Endothelial cell of umbilical vein (primary cell): ENCODE measurements around the gene FREM1. TPM values are rescaled to one million over a fixed set of nuclear protein-coding genes. Genes with fewer than 3 reads are reported as not detected.

Experiments
- BruUV-seq: library from RNA; stranded (reverse); fragments of 400-500 nt; replicated peaks from 2 replicates; lab custom pipeline; 2021; lab: Mats Ljungman, UMichigan
- CTCF ChIA-PET: fragments of 300-600, 350-600 bp; sonication (Branson Sonifier 250); formaldehyde crosslinking; loops from one replicate; lab custom pipeline; 2021; ENCODE audit warnings: antibody characterized with exemption, inconsistent platforms; lab: Charles Lee
- POLR2A ChIA-PET: fragments of 300-600, 350-600 bp; sonication (Branson Sonifier 250); formaldehyde crosslinking; loops from one replicate; lab custom pipeline; 2021; ENCODE audit warnings: antibody characterized with exemption, inconsistent platforms; lab: Charles Lee
- DNase-seq: peaks from one replicate; pipeline ENCODE4 v3.0.0-alpha.2; 2011; ENCODE audit warnings: low read depth, low spot score
- FAIRE-seq: peaks from 2 replicates; lab custom pipeline; 2011; peaks lifted over from hg19 to GRCh38; lab: Jason Lieb, UNC
- H2AFZ ChIP-seq: 2 replicates; pipeline ENCODE4 v1.6.0; 2012; ENCODE audit warnings: low read depth, low read length, control low read depth, inconsistent platforms
- H3K27ac ChIP-seq: 2 replicates; pipeline ENCODE4 v1.5.1; 2011; ENCODE audit warnings: low read depth, mild to moderate bottlenecking, control low read depth, low read length, moderate library complexity; ENCODE audit not compliant: insufficient read depth
- H3K27me3 ChIP-seq, 2 experiments: 2 replicates each; pipeline versions ENCODE4 v1.6.0 to v1.6.1; 2011; ENCODE audit warnings: low read length in 2 of 2, mixed read lengths in 1 of 2; ENCODE audit not compliant: control insufficient read depth in 2 of 2, insufficient read depth in 2 of 2
- H3K36me3 ChIP-seq, 2 experiments: 2 replicates in 1 of 2; 3 replicates in 1 of 2; pipeline ENCODE4 v1.5.1; 2011; ENCODE audit warnings: low read length in 2 of 2, mild to moderate bottlenecking in 1 of 2, moderate library complexity in 1 of 2; ENCODE audit not compliant: control insufficient read depth in 2 of 2, insufficient read depth in 2 of 2; ENCODE audit errors: extremely low read depth in 1 of 2
- H3K4me1 ChIP-seq: 3 replicates; pipeline ENCODE4 v1.5.1; 2011; ENCODE audit warnings: mild to moderate bottlenecking, low read length; ENCODE audit not compliant: control insufficient read depth, insufficient read depth; ENCODE audit errors: extremely low read depth
- H3K4me2 ChIP-seq: 2 replicates; pipeline ENCODE4 v1.6.1; 2011; ENCODE audit warnings: low read length, control low read depth, mixed read lengths; ENCODE audit not compliant: insufficient read depth
- H3K4me3 ChIP-seq, 3 experiments: fragments of 200-600 bp in 1 of 3; sonication (generic), shearing (Covaris generic) in 1 of 3; replicated peaks in 1 of 3; 2 replicates each; pipeline ENCODE4 v1.5.1; 2011 to 2016; ENCODE audit warnings: control low read depth in 3 of 3, low read length in 3 of 3, mild to moderate bottlenecking in 2 of 3, inconsistent platforms in 1 of 3, low read depth in 1 of 3, moderate library complexity in 1 of 3; ENCODE audit not compliant: insufficient read depth in 1 of 3
- H3K79me2 ChIP-seq: 2 replicates; pipeline ENCODE4 v1.6.0; 2012; ENCODE audit warnings: low read length, inconsistent platforms; ENCODE audit not compliant: control insufficient read depth, insufficient read depth
- H3K9ac ChIP-seq: replicated peaks from 2 replicates; pipeline ENCODE3; 2011; ENCODE audit warnings: low read length, control low read depth; ENCODE audit not compliant: insufficient read depth; ENCODE audit errors: extremely low read depth
- H3K9me1 ChIP-seq: replicated peaks from 3 replicates; pipeline ENCODE4 v1.6.0; 2011; ENCODE audit warnings: mild to moderate bottlenecking, low read length; ENCODE audit not compliant: control insufficient read depth, insufficient read depth; ENCODE audit errors: extremely low read depth
- H3K9me3 ChIP-seq: replicated peaks from 2 replicates; pipeline ENCODE4 v1.5.1; 2012; ENCODE audit warnings: low read length, inconsistent platforms; ENCODE audit not compliant: control insufficient read depth, insufficient read depth
- H4K20me1 ChIP-seq: replicated peaks from 2 replicates; pipeline ENCODE3; 2011; ENCODE audit warnings: mild to moderate bottlenecking, low read length; ENCODE audit not compliant: control insufficient read depth, insufficient read depth; ENCODE audit errors: extremely low read depth
- CTCF ChIP-seq, 2 donors: IDR thresholded peaks; 1 replicate in 1 of 2; 2 replicates in 1 of 2; pipeline ENCODE4 v1.5.1; 2011; ENCODE audit warnings: low read length in 2 of 2, mild to moderate bottlenecking in 2 of 2, moderate library complexity in 2 of 2, control low read depth in 1 of 2, inconsistent platforms in 1 of 2, low read depth in 1 of 2; ENCODE audit not compliant: insufficient read depth in 1 of 2; ENCODE audit errors: extremely low read depth in 1 of 2
- EZH2 ChIP-seq: IDR thresholded peaks from 2 replicates; pipeline ENCODE4 v1.6.1; 2012; ENCODE audit warnings: borderline replicate concordance, low read depth, mild to moderate bottlenecking, moderate library complexity, low read length, inconsistent platforms; ENCODE audit not compliant: severe bottlenecking
- FOS ChIP-seq: IDR thresholded peaks from 2 replicates; pipeline ENCODE4 v1.6.1; 2011; ENCODE audit warnings: mild to moderate bottlenecking, low read length, moderate library complexity, borderline replicate concordance; ENCODE audit not compliant: insufficient read depth
- GATA2 ChIP-seq: IDR thresholded peaks from 2 replicates; pipeline ENCODE4 v1.7.0; 2011; ENCODE audit warnings: low read depth, mild to moderate bottlenecking, moderate library complexity, mixed read lengths, low read length; ENCODE audit not compliant: insufficient read length, insufficient read depth
- JUN ChIP-seq: IDR thresholded peaks from 2 replicates; pipeline ENCODE4 v1.6.1; 2011; ENCODE audit warnings: borderline replicate concordance, low read depth; ENCODE audit not compliant: insufficient read length, insufficient read depth
- MAX ChIP-seq: IDR thresholded peaks from 2 replicates; pipeline ENCODE4 v1.6.1; 2011; ENCODE audit not compliant: insufficient read depth, insufficient read length
- MYC ChIP-seq: IDR thresholded peaks from one replicate; pipeline ENCODE4 v1.6.1; 2011; ENCODE audit warnings: mild to moderate bottlenecking, low read depth, low read length
- POLR2A ChIP-seq: IDR thresholded peaks from 2 replicates; pipeline ENCODE4 v1.6.1; 2012; ENCODE audit warnings: low read depth, mild to moderate bottlenecking, control low read depth, low read length
- POLR2AphosphoS5 ChIP-seq: IDR thresholded peaks from 2 replicates; pipeline ENCODE4 v1.6.1; 2012; ENCODE audit warnings: low read depth, mild to moderate bottlenecking, control low read depth, low read length, moderate library complexity; ENCODE audit not compliant: insufficient read depth
- dilution Hi-C: fragments of 300-500 bp; cut with MboI; formaldehyde crosslinking; loops from one replicate; pipeline ENCODE4 v1.15.0; 2019; ENCODE audit warnings: low sequenced_read_pairs; ENCODE audit not compliant: extremely low pct_ligation_motif_present
- intact Hi-C: fragments of 100-400 bp; cut with micrococcal nuclease; formaldehyde crosslinking; loops from one replicate; pipeline ENCODE4 v1.10.0; 2022
- polyA plus RNA-seq, 4 experiments: library from polyadenylated mRNA; depleted of rRNA in 3 of 4; stranded (reverse) in 3 of 4; unstranded in 1 of 4; fragments of >200 nt; gene quantifications; 2 replicates each; pipeline versions ENCODE4 v1.2.1 to v1.2.3, GENCODE V29; 2011 to 2012; ENCODE audit warnings: missing spikeins in 1 of 4
- total RNA-seq: library from RNA; stranded (reverse); gene quantifications from 2 replicates; pipeline ENCODE4 v1.2.3, GENCODE V29; 2021

The FREM1 gene
- total and polyA plus RNA-seq, 2 donors (not counting 3 experiments of a cell fraction or from before 2014, with no cell fraction given) = 0.10 to 0.29 TPM

GRCh38 chr9:14722391-14723035 lies 187.7 kb downstream of the FREM1 start, which contains the start of gene CER1:
CER1 (minus strand) TSS chr9:14722733; CDS start chr9:14722672, 61 bp downstream.
- ChIA-PET POLR2A (no interaction called here), CTCF (interaction anchor here (0.8 kb wide), 1 partner anchor 30 kb away, joined by 3 read pairs; the partner anchor contains the start of gene ZDHHC21)
- no peaks in the 10 kb centered on the region for H4K20me1 ChIP-seq
- H2AFZ ChIP-seq = no peak within 1 kb of the TSS
- no peak for TF ChIP-seq POLR2AphosphoS5
- no peak for TF ChIP-seq JUN
- TF ChIP-seq GATA2 = no peak
- TF ChIP-seq MYC = no peak
- no peak for TF ChIP-seq POLR2A
- no peak for TF ChIP-seq EZH2
- no peak for TF ChIP-seq FOS
- no peak within 1 kb of the TSS for H3K4me3 ChIP-seq
- H3K36me3 ChIP-seq = no peaks in the 10 kb centered on the region
- H3K79me2 ChIP-seq = no peaks in the 10 kb centered on the region
- FAIRE-seq = no peak
- no peaks in the 10 kb centered on the region for H3K9me1 ChIP-seq
- no peak within 1 kb of the TSS for H3K27ac ChIP-seq
- intact Hi-C loops (no loop called here), dilution Hi-C loops (no loop called here)
- H3K9me3 ChIP-seq = no peaks in the 10 kb centered on the region
- no peak for DNase-seq
- H3K4me1 ChIP-seq = no peaks in the 10 kb centered on the region
- BruUV-seq = no TSS peak
- H3K27me3 ChIP-seq = no peaks in the 10 kb centered on the region
- H3K4me2 ChIP-seq = no peak within 1 kb of the TSS
- no peak within 1 kb of the TSS for H3K9ac ChIP-seq

GRCh38 chr9:14719231-14719923 lies 190.9 kb downstream of the FREM1 start:
- TF ChIP-seq POLR2A (no peak), EZH2 (no peak), CTCF (IDR thresholded peaks at IDR 0.05; ENCODE audit: extremely low read depth in 1 of 2, insufficient read depth in 1 of 2, low read depth in 1 of 2, low read length in 2 of 2) (no peak), GATA2 (no peak), FOS (no peak), JUN (no peak), MYC (no peak), MAX (no peak), POLR2AphosphoS5 (no peak)
- FAIRE-seq (no peak), DNase-seq (no peak)
- ChIA-PET POLR2A (no interaction called here), CTCF (no interaction called here)
- Histone ChIP-seq H3K4me3 (no peak overlapping the region), H3K27ac (no peak overlapping the region), H3K4me2 (no peak overlapping the region), H4K20me1 (no peaks in the 10 kb centered on the region), H3K4me1 (no peaks in the 10 kb centered on the region), H3K9me1 (no peaks in the 10 kb centered on the region), H3K79me2 (no peaks in the 10 kb centered on the region), H3K27me3 (no peaks in the 10 kb centered on the region), H3K9me3 (no peaks in the 10 kb centered on the region), H2AFZ (no peak overlapping the region), H3K9ac (no peak overlapping the region), H3K36me3 (no peaks in the 10 kb centered on the region)
- no TSS peak for BruUV-seq
- intact Hi-C loops (no loop called here), dilution Hi-C loops (no loop called here)
